ENCODE data around the gene VIM. TPM values are rescaled to one million over a fixed set of nuclear protein-coding genes. Genes with fewer than 3 reads are reported as not detected.
A peak's percentile ranks its signal among the peaks of the same experiment; 100 is the strongest.

The VIM gene
- total and polyA plus RNA-seq, 10 of the 15 experiments (the other 5 are each of a cell fraction or from before 2014, with no cell fraction given): 44.2 to 287 (median 188) TPM

GRCh38 chr10:17200912-17201793 is 26.9 kb upstream of the VIM start, which contains the start of gene TRDMT1 (continued):
- no peak for TF ChIP-seq IRF3 (IDR thresholded peaks at IDR 0.05)
- TF ChIP-seq ZNF592 (IDR thresholded peaks at IDR 0.05): no peak
- TF ChIP-seq CTCF (IDR thresholded peaks at IDR 0.05 in 2 of 3, conservative IDR thresholded peaks at IDR 0.05 in 1 of 3; ENCODE audit: control insufficient read depth in 2 of 3, extremely low read depth in 1 of 3, insufficient read depth in 1 of 3, low read depth in 3 of 3, low read length in 3 of 3): no peak
- TF ChIP-seq ZSCAN29 (IDR thresholded peaks at IDR 0.05): peak; percentile 77
- no peak for TF ChIP-seq CHD1 (IDR thresholded peaks at IDR 0.05; ENCODE audit: low read depth, low read length)
- TF ChIP-seq RFX5 (IDR thresholded peaks at IDR 0.05; ENCODE audit: low read depth, low read length): no peak
- TF ChIP-seq E4F1 (IDR thresholded peaks at IDR 0.05; ENCODE audit: borderline replicate concordance, partially characterized antibody): peak; percentile 42
- peak; percentile 98 for TF ChIP-seq ZBTB40 (IDR thresholded peaks at IDR 0.05; ENCODE audit: borderline replicate concordance)
- no peak for TF ChIP-seq POLR2AphosphoS2 (IDR thresholded peaks at IDR 0.05; ENCODE audit: low read depth, low read length)
- no peak for TF ChIP-seq EZH2 (IDR thresholded peaks at IDR 0.05; ENCODE audit: borderline replicate concordance, control insufficient read depth, low read depth, low read length)
- peak; percentile 27; the same call in 1 of the 2 replicates for TF ChIP-seq ZNF217 (IDR thresholded peaks at IDR 0.05)
- no peak for TF ChIP-seq ESRRA (IDR thresholded peaks at IDR 0.05; ENCODE audit: low read length)
- TF ChIP-seq NBN (IDR thresholded peaks at IDR 0.05): peak; percentile 84
- no peak for TF ChIP-seq PAX8 (IDR thresholded peaks at IDR 0.05)
- TF ChIP-seq SP1 (IDR thresholded peaks at IDR 0.05; ENCODE audit: low read depth, low read length): no peak
